Gastrocnemius medialis (tissue), 4 donors: ENCODE measurements around the gene MISP3.

Experiments used
- CTCF ChIP-seq, 5 experiments: fragments of 450-650 bp in 3 of 5; fragments of 200-600 bp in 2 of 5; sonication (generic) in 2 of 5; IDR thresholded peaks in 4 of 5; conservative IDR thresholded peaks in 1 of 5; 1 replicate in 4 of 5; 2 replicates in 1 of 5; pipeline ENCODE4 v1.5.1; 2016 to 2019; ENCODE audit warnings: antibody characterized with exemption in 5 of 5, mild to moderate bottlenecking in 3 of 5, moderate library complexity in 3 of 5
- POLR2A ChIP-seq, 2 donors: fragments of 450-650 bp; IDR thresholded peaks; one replicate each; pipeline ENCODE4 v1.6.1; 2017; ENCODE audit warnings: antibody characterized with exemption in 2 of 2, mild to moderate bottlenecking in 2 of 2, moderate library complexity in 2 of 2

GRCh38 chr19:14086098-14086497, 13.5 kb downstream of the MISP3 start:
- no peak for TF ChIP-seq CTCF (IDR thresholded peaks at IDR 0.05 in 4 of 5, conservative IDR thresholded peaks at IDR 0.05 in 1 of 5)
- TF ChIP-seq POLR2A (IDR thresholded peaks at IDR 0.05): no peak
